ENCODE data around the gene CYRIA.

Gene CYRIA

GRCh38 chr2:16666449-16666801 lies 791 bp upstream of the CYRIA start:
- DNase-seq = no peak

GRCh38 chr2:16664809-16665747 lies 556 bp downstream of the CYRIA start:
- no peak for DNase-seq

DNA sequence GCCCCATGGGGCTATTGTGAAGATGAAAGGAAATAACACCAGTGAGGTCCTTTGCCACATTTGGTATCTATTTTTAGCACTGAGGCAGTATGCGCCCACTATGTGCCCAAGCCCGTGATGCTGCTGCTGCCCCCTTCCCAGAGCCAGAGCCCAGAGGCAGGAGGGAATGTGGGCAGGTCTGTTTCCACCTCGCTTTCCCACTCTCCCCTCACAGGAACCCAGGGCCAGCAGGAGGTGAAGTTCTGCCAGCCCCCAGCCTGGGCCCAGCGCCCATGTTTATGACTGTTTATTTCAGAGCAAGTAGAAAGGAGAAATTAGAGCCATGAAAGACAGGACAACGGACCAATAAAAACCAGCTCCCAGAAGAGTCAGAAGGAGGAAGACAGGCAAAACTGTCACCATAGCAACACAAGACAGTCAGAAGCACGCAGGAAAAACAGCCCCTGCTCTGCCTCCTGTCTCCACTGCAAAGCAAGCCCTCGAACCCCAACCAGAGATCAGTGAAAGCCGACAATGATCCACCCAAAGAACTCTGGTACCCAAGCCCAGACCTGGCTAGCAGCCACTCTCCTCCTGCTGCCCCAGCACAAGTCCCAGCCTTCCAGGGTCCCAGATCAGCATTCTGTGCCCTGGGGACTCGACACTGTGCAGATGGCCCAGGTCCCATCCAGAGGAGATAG lies 1.4 kb downstream of the CYRIA start:
- DNase-seq = no peak

- DNase-seq = no peak
Measured at GRCh38 chr2:16663121-16663905, 2.3 kb downstream of the CYRIA start.

DNA sequence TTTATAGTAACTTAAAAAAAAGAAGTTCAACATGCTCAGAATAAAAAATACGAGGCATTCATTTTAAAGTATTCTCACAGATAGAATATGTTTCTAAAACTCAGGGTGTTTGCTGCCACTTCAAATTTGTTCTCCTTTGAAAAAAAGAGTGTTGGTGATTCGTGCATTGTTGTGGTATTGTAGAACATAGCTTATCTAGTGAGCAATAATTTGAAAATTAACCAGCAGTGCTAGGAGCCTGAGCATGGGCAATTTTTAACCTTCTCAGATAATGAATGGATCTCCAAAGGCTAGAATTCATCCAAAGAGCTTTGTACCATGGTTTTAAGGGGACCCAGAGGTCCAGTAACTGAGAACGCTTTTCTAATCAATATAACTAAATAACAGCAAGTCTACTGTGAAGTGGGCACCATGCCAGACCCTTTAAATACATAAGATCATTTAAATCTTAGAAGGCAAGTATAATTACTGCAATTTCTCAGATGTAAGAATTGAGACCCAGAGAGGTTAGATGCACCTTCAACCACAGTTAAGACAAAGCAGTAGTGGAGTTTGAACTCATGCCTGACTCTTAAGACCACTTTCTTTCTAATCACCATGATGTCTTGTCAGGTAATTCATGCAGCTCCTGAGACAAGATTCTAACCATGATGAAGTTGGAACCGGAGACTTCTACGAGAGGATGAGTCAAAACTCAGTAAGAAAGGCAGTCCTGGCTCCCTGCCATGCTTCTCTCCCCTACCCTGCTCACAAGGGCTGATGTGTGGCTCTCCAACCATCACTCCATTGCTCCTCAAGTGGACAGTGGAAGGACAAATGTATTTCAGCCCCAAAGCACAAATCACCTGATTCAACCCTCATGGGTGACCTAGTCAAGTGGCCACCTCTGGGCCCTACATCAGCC lies 3.4 kb downstream of the CYRIA start:
- no peak for DNase-seq

GRCh38 chr2:16661526-16661925 lies 4.1 kb downstream of the CYRIA start:
- DNase-seq = no peak

DNA sequence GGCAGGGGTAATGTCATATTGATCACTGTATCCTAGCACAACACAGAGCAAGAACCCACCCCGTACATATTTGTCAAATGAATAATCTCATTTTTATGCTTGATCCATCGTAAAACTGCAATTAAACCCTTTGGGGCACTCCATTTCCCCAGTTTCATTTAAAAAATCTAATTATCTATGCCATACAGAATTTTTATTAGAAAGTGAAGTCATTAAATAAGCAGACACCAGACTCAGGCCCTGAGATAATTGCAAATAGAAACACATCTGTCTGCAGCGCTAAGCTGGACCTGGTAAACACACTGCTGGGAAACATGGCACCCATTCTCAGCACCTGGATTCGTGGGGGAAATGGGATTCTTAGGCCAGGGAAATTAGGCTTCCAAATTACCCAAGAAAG lies 5.1 kb downstream of the CYRIA start:
- no peak for DNase-seq

DNA sequence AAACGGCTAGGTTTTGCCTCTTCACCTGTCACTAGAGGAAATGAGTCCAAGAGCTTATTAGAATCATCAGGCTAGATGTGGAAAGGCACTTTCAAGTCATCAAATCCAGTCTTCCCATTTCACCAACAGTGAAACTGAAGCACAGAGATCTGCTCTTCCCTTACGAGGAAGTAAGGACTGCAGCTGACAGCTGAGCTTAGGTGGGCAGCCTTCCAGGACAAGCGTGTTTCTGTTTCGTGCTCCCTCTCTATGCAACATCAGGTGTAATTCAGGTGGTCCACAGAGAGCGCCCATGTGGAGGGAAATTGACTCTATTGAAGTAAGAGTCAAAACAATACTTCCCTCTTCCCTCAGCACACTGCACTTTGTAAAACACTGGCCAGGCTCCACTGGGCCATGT lies 5.5 kb downstream of the CYRIA start:
- no peak for DNase-seq

GRCh38 chr2:16658076-16658739 lies 7.4 kb downstream of the CYRIA start:
- DNase-seq = no peak

- DNase-seq = no peak
Measured at GRCh38 chr2:16657671-16658070, 8.0 kb downstream of the CYRIA start.

DNA sequence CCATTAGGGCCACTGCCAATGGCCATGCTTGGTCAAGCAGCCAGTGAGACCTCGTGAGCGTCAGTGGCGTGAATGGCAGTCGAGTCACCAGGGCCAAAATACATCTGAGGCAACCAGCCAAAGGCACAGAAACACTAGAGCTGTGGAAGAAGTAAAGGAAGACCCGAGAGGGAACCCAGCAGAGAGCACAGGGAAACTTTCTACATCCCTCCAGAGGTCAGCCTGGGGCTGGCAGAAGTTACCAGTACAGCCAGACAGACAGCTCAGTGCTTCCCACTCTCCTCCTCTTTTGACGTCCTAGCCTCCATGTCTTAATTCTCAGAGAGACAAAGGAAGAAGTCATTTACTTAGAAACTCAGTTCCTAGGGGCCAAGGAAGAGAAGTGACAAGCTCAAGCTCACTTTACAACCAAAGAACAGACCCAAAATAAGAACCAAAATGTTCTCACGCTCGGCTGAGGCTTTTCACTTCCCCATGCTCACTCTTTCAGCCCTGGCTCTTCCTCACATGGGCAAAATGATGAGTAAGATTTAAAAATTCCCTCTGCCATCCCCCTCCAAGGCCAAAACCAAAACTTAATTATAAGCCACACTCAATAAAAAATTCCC lies 8.7 kb downstream of the CYRIA start:
- DNase-seq = no peak

DNA sequence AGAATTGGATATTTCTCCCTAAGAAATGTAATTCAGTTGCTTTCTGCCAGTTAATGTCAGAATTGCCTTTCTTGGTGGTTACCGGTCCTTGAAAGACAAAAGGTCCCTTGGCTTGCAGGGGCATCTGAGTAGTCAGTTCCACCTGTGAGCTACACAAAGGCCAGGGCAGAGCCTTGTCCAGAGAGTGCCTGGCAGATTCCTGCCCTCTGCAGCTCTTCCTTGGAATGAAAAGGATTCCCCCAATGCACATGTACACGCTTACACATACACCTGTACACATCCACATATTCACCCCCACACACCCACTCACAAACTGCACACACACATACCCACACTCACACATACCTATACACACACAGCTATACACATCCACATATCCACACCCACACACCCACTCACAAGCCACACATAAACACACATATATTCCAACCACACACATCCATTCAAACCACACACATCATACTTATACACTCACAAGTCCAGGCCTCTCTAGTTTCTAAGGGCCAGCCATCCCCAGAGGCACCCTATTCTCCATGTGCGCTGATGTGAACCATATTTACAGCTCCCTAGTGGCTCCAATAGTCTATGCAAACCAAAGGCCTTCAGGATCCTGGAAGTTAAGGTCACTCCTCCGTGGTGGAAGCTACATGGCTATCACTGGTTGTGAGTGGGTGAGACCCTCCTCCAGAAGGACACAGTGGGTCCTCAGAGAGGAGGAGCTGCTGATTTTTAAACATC lies 9.6 kb downstream of the CYRIA start:
- no peak for DNase-seq

DNA sequence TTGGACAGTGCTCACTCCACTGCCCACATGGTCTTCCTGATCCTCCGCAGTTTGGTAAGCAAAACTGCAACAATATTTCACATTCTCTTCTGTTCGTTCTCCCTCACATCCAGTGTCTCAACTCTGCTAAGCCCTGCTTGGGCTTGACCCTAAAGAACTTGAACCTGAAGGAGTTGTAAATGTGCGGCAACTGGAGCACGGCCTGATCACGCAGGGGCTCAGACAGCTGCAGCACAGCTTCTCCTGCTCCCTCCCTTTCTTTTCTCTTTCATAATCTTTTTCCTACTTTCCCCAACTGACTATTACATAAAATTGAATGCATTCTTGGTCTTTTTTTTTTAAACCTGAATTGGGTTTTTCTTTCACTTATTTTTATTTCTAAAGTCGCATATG lies 10.2 kb downstream of the CYRIA start:
- no peak for DNase-seq

DNA sequence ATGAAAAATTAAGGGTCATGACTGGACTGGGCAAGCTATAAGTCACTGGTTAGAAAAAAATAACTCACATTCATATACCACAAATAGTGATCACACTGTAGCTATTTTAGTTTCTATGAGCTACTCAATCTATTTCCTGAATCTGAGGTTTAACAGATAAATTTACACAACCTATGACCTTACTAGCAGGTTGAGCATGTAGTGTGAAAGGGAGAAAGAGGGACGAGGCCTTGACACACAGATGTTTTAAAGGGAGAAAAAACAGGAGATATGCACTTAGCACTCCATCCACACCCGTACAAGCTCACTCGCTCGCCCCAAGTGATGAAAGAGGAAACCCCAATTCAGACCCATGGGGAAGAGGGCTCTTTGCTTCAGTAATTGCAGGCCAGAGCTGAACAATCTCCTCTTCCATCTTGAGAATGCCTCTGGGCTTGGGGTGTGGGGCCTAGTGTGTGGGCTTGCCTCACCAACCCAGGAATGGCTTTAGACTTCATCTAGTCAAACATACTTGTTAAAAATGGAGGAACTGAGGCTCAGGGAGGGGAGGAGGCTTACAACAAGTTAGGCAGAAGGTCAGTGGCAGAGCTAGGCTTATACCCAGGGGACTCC lies 10.7 kb downstream of the CYRIA start:
- DNase-seq = no peak

DNA sequence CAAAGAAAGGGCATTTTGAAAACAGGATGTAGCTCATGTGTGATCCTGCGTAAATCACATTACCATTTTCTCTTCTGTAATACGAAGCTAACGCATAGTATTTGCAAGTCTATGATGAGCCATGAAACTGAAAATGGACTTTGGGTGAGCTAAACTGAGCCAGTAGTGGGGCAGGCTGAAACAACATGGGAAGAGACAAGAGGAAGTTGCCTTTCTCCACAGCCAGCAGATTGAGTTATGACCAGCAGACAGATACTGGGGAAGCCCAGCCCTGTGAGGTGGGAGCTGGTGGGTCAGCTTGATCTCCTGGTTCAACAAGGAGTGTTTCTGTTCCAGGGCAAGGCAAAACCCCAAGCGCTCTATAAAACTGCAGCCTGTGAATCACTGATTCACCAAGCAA lies 11.8 kb downstream of the CYRIA start:
- DNase-seq = no peak

- no peak for DNase-seq
Measured at GRCh38 chr2:16653083-16653375, 12.6 kb downstream of the CYRIA start.

GRCh38 chr2:16652296-16653082 lies 13.1 kb downstream of the CYRIA start:
- DNase-seq = no peak

DNA sequence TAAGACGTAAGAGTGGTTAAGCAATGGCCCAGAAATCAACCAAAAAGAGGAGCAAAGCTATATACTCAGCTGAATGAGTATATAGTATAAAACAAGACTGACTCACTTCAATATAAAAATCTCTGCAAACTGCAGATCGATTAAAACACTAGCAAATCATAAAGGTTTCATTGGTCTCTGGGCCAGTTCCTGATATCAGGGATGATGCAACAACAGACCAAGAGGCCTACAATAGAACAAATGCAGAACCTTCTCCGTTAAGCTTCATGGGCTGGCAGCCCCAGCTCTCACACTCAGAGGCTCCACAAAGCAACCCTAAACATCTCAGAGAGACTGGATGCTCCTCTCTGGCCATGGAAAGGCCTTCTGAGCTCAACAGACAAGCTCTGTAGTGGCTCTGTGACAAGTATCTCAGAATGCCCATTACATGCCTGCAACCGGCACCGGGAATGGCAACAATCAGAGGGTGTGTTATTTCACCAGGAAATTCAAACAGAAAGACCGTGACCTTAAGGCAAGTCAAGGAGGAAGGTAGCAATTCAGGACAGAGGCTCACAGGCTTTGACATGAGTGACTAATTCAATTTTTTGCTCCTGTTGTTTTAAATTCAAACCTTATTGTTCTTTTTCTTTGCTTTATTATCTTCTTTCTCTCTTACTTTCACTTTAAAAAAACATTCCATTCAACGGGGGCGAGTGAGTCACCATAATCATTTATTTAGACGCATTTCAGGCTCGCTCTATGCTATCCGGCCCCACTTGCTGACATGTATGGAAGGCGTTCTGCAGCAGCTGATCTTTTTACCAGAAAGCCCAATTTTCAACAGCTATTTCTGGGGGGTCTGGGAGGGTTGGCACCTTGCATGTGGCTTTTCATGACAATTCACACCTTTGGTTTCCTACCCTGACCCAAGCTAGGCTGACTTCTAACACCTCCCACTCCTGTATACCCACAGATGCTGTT lies 15.1 kb downstream of the CYRIA start:
- DNase-seq = no peak
